SK-N-SH (cell line): ENCODE measurements around the gene RDX. TPM values are rescaled to one million over a fixed set of nuclear protein-coding genes. Genes with fewer than 3 reads are reported as not detected.

ENCODE experiments used
- CTCF ChIA-PET: fragments of 300-600, 350-600 bp; formaldehyde crosslinking; extraction: SDS; loops from one replicate; lab custom pipeline; 2021; lab: Yijun Ruan, JAX
- POLR2A ChIA-PET: fragments of 350-600 bp; sonication (Branson Sonifier 250); formaldehyde crosslinking; extraction: SDS; loops from one replicate; lab custom pipeline; 2020; ENCODE audit warnings: antibody characterized with exemption, inconsistent platforms; lab: Yijun Ruan, JAX
- DNase-seq: peaks from one replicate; pipeline ENCODE4 v3.0.0; 2012
- H2AFZ ChIP-seq: fragments of 200-600 bp; sonication (generic); 2 replicates; pipeline ENCODE4 v1.8.1; 2016; ENCODE audit warnings: antibody characterized with exemption, mild to moderate bottlenecking, low read depth
- H3F3A ChIP-seq: fragments of 200-600 bp; sonication (generic); replicated peaks from 2 replicates; pipeline ENCODE3; 2016; ENCODE audit warnings: antibody characterized with exemption, mild to moderate bottlenecking; ENCODE audit not compliant: insufficient read depth
- H3K27ac ChIP-seq, 2 experiments: fragments of 200-500 bp in 1 of 2; fragments of 200-600 bp in 1 of 2; sonication (Bioruptor generic) in 1 of 2; sonication (generic), shearing (Covaris generic) in 1 of 2; 2 replicates each; pipeline versions ENCODE4 v1.5.1 to v1.6.1; 2014 to 2016; ENCODE audit warnings: low read depth in 2 of 2, inconsistent platforms in 1 of 2, low read length in 1 of 2, mild to moderate bottlenecking in 1 of 2, mixed read lengths in 1 of 2
- H3K27me3 ChIP-seq: fragments of 200-600 bp; sonication (generic), shearing (Covaris generic); 2 replicates; pipeline ENCODE4 v1.6.1; 2016; ENCODE audit warnings: mixed run types; ENCODE audit not compliant: insufficient read depth
- H3K36me3 ChIP-seq, 2 experiments: fragments of 200-500 bp in 1 of 2; fragments of 200-600 bp in 1 of 2; sonication (Bioruptor generic) in 1 of 2; sonication (generic) in 1 of 2; replicated peaks in 1 of 2; 2 replicates each; pipeline versions ENCODE3 to v1.5.1; 2014 to 2016; ENCODE audit warnings: low read length in 1 of 2, mild to moderate bottlenecking in 1 of 2; ENCODE audit not compliant: insufficient read depth in 2 of 2, control insufficient read depth in 1 of 2
- H3K4me1 ChIP-seq, 2 experiments: fragments of 200-500 bp in 1 of 2; fragments of 200-600 bp in 1 of 2; sonication (Bioruptor generic) in 1 of 2; sonication (generic), shearing (Covaris generic) in 1 of 2; 2 replicates each; pipeline versions ENCODE4 v1.5.1 to v1.6.1; 2014 to 2016; ENCODE audit warnings: low read depth in 1 of 2, low read length in 1 of 2, mixed run types in 1 of 2; ENCODE audit not compliant: insufficient read depth in 2 of 2, control insufficient read depth in 1 of 2
- H3K4me2 ChIP-seq: fragments of 200-600 bp; sonication (generic), shearing (Covaris generic); 2 replicates; pipeline ENCODE4 v1.6.1; 2017; ENCODE audit warnings: mixed run types
- H3K4me3 ChIP-seq, 2 experiments: fragments of 200-500 bp in 1 of 2; fragments of 200-600 bp in 1 of 2; sonication (Bioruptor generic) in 1 of 2; sonication (generic), shearing (Covaris generic) in 1 of 2; 2 replicates each; pipeline versions ENCODE4 v1.5.1 to v1.8.1; 2014 to 2016; ENCODE audit warnings: low read depth in 2 of 2, inconsistent platforms in 1 of 2, low read length in 1 of 2, mild to moderate bottlenecking in 1 of 2, mixed read lengths in 1 of 2, moderate library complexity in 1 of 2
- H3K79me2 ChIP-seq: fragments of 200-600 bp; sonication (generic); 2 replicates; pipeline ENCODE4 v1.8.1; 2017; ENCODE audit warnings: mild to moderate bottlenecking; ENCODE audit not compliant: insufficient read depth
- H3K9ac ChIP-seq: fragments of 200-600 bp; sonication (generic); 2 replicates; pipeline ENCODE4 v1.6.1; 2017; ENCODE audit warnings: mixed run types
- H3K9me2 ChIP-seq: fragments of 200-600 bp; sonication (generic); 2 replicates; pipeline ENCODE4 v1.6.1; 2017; ENCODE audit warnings: mixed run types
- H3K9me3 ChIP-seq: fragments of 200-600 bp; sonication (generic); 2 replicates; pipeline ENCODE4 v1.6.1; 2017; ENCODE audit warnings: mixed run types, mild to moderate bottlenecking, moderate library complexity
- H4K20me1 ChIP-seq: fragments of 200-600 bp; sonication (generic); 2 replicates; pipeline ENCODE4 v1.6.1; 2017; ENCODE audit warnings: mild to moderate bottlenecking, mixed run types; ENCODE audit not compliant: insufficient read depth
- CHD2 ChIP-seq: fragments of 150-350 bp; IDR thresholded peaks from 2 replicates; pipeline ENCODE4 v1.6.1; 2018; ENCODE audit warnings: low read length; ENCODE audit not compliant: partially characterized antibody
- FOSL2 ChIP-seq: IDR thresholded peaks from 2 replicates; pipeline ENCODE4 v1.4.0; 2012; ENCODE audit warnings: low read depth, mild to moderate bottlenecking, moderate library complexity, borderline replicate concordance
- FOXM1 ChIP-seq: IDR thresholded peaks from 2 replicates; pipeline ENCODE4 v1.4.0; 2012; ENCODE audit warnings: low read depth, mild to moderate bottlenecking
- JUND ChIP-seq: IDR thresholded peaks from 2 replicates; pipeline ENCODE4 v1.4.0; 2012
- MXI1 ChIP-seq: IDR thresholded peaks from 2 replicates; pipeline ENCODE4 v1.6.1; 2012; ENCODE audit warnings: mild to moderate bottlenecking, low read depth, low read length, improper control_type of control experiment
- NFIC ChIP-seq: IDR thresholded peaks from 2 replicates; pipeline ENCODE4 v1.4.0; 2012; ENCODE audit warnings: borderline replicate concordance
- NRF1 ChIP-seq: IDR thresholded peaks from 2 replicates; pipeline ENCODE4 v1.6.1; 2012; ENCODE audit warnings: low read depth, mild to moderate bottlenecking, low read length
- PBX3 ChIP-seq: IDR thresholded peaks from 2 replicates; pipeline ENCODE4; 2012
- POLR2AphosphoS5 ChIP-seq: IDR thresholded peaks from 2 replicates; pipeline ENCODE4 v1.6.1; 2012; ENCODE audit warnings: low read depth, low read length
- RAD21 ChIP-seq: IDR thresholded peaks from 2 replicates; pipeline ENCODE4 v1.6.1; 2012; ENCODE audit warnings: mild to moderate bottlenecking, low read length
- SMC3 ChIP-seq: IDR thresholded peaks from 2 replicates; pipeline ENCODE4 v1.6.1; 2012; ENCODE audit warnings: low read depth, low read length, improper control_type of control experiment
- TCF12 ChIP-seq: IDR thresholded peaks from 2 replicates; pipeline ENCODE4 v1.4.0; 2012
- TEAD4 ChIP-seq: IDR thresholded peaks from 2 replicates; pipeline ENCODE4 v1.4.0; 2012; ENCODE audit warnings: mild to moderate bottlenecking, borderline replicate concordance; ENCODE audit not compliant: insufficient read depth
- USF1 ChIP-seq: IDR thresholded peaks from 2 replicates; pipeline ENCODE4 v1.4.0; 2012; ENCODE audit warnings: low read depth, borderline replicate concordance
- USF2 ChIP-seq: fragments of 150-350 bp; IDR thresholded peaks from 2 replicates; pipeline ENCODE4 v1.6.1; 2017; ENCODE audit warnings: antibody characterized with exemption, low read length, low read depth, borderline replicate concordance
- WGBS: methylation state at CpG from one replicate; pipeline ENCODE4 v1.1.6; 2017; ENCODE audit warnings: low lambda C conversion rate; 5-methylcytosine and 5-hydroxymethylcytosine counted together
- polyA plus RNA-seq, 3 experiments: library from polyadenylated mRNA; depleted of rRNA; stranded (reverse); fragments of >200 nt; gene quantifications; 2 replicates each; pipeline ENCODE4 v1.2.3, GENCODE V29; 2012
- TF ChIP-seq, protein P1 (sequence below): fragments of 200-600 bp; sonication (generic); IDR thresholded peaks from 2 replicates; pipeline ENCODE4 v1.6.1; 2017; ENCODE audit warnings: antibody characterized with exemption, mild to moderate bottlenecking, moderate library complexity
- TF ChIP-seq, protein P2 (sequence below): IDR thresholded peaks from 2 replicates; pipeline ENCODE4 v1.6.1; 2012; ENCODE audit warnings: mild to moderate bottlenecking, low read depth, low read length, moderate library complexity

RDX gene
- polyA plus RNA-seq, 1 of the 3 experiments (the other 2 are of a cell fraction): 29.4 TPM

DNA sequence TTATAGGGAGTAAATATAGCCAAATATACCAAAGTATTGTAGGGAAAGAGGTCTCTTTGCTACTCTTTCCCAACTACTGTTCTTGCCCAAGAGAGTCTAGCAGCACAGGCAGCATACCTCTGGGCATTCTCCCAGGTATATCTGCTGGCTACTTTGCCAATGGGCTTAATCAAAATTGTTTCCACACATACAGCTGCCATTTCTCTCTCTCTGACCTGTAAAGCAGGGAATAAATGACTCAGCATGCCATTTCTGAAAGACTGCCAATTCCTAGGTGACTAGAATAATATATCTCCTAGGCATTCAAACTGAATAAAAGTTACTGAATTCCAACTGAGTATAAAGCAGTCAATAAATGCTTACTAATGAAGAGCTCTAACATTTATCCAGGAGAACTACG, 44.6 kb downstream of the RDX start:
- Histone ChIP-seq H2AFZ (no peak overlapping the region), H3K79me2 (peaks cover 9% of the 10 kb centered on the region; the same call in 1 of the 2 replicates), H4K20me1 (no peaks in the 10 kb centered on the region), H3K36me3 (peaks cover 31 to 62% of the 10 kb centered on the region in 2 experiments), H3K9me2 (no peaks in the 10 kb centered on the region), H3K27me3 (no peaks in the 10 kb centered on the region), H3K4me1 (peaks cover 2 to 12% of the 10 kb centered on the region in 2 experiments; a peak in 2 of 4 replicates), H3K9ac (no peak overlapping the region), H3F3A (peaks cover 32% of the 10 kb centered on the region), H3K4me2 (no peak overlapping the region), H3K4me3 (no peak overlapping the region), H3K9me3 (no peaks in the 10 kb centered on the region), H3K27ac (peak overlapping the region; percentile 25 to 47)
- no peak for DNase-seq
- WGBS: 32% methylated on average over 1 of the region's 1 CpG
- ChIA-PET POLR2A (no interaction called here), CTCF (interaction anchor here (0.6 to 1.1 kb wide), 2 partner anchors 50 to 423 kb away, joined by 3 to 4 read pairs; no protein-coding TSS in a partner anchor)
- no peak for TF ChIP-seq NRF1
- TF ChIP-seq CHD2: no peak
- TF ChIP-seq TCF12: peak; percentile 45
- peak; percentile 61; the same call in 1 of the 2 replicates for TF ChIP-seq FOSL2
- TF ChIP-seq JUND: peak; percentile 48
- no peak for TF ChIP-seq FOXM1
- TF ChIP-seq PBX3: peak; percentile 72
- TF ChIP-seq NFIC: peak; percentile 80
- TF ChIP-seq USF1: no peak

- Histone ChIP-seq H3K79me2 (peaks cover 10% of the 10 kb centered on the region; the same call in 1 of the 2 replicates), H3K9me3 (no peaks in the 10 kb centered on the region), H2AFZ (no peak overlapping the region), H3K36me3 (peaks cover 21 to 56% of the 10 kb centered on the region in 2 experiments), H3F3A (peaks cover 26% of the 10 kb centered on the region), H3K27me3 (no peaks in the 10 kb centered on the region), H3K27ac (no peak overlapping the region), H3K4me1 (peaks cover 2 to 12% of the 10 kb centered on the region in 2 experiments; a peak in 2 of 4 replicates), H3K9ac (no peak overlapping the region), H3K9me2 (no peaks in the 10 kb centered on the region), H3K4me3 (no peak overlapping the region), H3K4me2 (no peak overlapping the region), H4K20me1 (no peaks in the 10 kb centered on the region)
- DNase-seq: no peak
- ChIA-PET CTCF (interaction anchor here (1.0 to 1.3 kb wide), 2 partner anchors 9 to 157 kb away, joined by 3 read pairs; partner anchors contain the start of gene ZC3H12C), POLR2A (no interaction called here)
- TF ChIP-seq POLR2AphosphoS5 (no peak), MXI1 (no peak), SMC3 (no peak), USF1 (no peak), USF2 (no peak), RAD21 (no peak), TEAD4 (no peak)
- TF ChIP-seq, protein P1, sequence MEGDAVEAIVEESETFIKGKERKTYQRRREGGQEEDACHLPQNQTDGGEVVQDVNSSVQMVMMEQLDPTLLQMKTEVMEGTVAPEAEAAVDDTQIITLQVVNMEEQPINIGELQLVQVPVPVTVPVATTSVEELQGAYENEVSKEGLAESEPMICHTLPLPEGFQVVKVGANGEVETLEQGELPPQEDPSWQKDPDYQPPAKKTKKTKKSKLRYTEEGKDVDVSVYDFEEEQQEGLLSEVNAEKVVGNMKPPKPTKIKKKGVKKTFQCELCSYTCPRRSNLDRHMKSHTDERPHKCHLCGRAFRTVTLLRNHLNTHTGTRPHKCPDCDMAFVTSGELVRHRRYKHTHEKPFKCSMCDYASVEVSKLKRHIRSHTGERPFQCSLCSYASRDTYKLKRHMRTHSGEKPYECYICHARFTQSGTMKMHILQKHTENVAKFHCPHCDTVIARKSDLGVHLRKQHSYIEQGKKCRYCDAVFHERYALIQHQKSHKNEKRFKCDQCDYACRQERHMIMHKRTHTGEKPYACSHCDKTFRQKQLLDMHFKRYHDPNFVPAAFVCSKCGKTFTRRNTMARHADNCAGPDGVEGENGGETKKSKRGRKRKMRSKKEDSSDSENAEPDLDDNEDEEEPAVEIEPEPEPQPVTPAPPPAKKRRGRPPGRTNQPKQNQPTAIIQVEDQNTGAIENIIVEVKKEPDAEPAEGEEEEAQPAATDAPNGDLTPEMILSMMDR: no peak
- TF ChIP-seq, protein P2, sequence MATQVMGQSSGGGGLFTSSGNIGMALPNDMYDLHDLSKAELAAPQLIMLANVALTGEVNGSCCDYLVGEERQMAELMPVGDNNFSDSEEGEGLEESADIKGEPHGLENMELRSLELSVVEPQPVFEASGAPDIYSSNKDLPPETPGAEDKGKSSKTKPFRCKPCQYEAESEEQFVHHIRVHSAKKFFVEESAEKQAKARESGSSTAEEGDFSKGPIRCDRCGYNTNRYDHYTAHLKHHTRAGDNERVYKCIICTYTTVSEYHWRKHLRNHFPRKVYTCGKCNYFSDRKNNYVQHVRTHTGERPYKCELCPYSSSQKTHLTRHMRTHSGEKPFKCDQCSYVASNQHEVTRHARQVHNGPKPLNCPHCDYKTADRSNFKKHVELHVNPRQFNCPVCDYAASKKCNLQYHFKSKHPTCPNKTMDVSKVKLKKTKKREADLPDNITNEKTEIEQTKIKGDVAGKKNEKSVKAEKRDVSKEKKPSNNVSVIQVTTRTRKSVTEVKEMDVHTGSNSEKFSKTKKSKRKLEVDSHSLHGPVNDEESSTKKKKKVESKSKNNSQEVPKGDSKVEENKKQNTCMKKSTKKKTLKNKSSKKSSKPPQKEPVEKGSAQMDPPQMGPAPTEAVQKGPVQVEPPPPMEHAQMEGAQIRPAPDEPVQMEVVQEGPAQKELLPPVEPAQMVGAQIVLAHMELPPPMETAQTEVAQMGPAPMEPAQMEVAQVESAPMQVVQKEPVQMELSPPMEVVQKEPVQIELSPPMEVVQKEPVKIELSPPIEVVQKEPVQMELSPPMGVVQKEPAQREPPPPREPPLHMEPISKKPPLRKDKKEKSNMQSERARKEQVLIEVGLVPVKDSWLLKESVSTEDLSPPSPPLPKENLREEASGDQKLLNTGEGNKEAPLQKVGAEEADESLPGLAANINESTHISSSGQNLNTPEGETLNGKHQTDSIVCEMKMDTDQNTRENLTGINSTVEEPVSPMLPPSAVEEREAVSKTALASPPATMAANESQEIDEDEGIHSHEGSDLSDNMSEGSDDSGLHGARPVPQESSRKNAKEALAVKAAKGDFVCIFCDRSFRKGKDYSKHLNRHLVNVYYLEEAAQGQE: no peak
- WGBS: 91% methylated on average over 2 of the region's 2 CpGs
These were observed 46.2 kb downstream of the RDX start for GRCh38 chr11:110250168-110250567.
